Progenitor cell of endocrine pancreas (in vitro differentiated cells): ENCODE data around the gene KCNK4. TPM values are rescaled to one million over a fixed set of nuclear protein-coding genes. Genes with fewer than 3 reads are reported as not detected.

Experiments
- DNase-seq: peaks from one replicate; pipeline ENCODE4 v3.0.0; 2021; ENCODE audit warnings: low spot score; ENCODE audit not compliant: unreplicated experiment
- H3K27ac Mint-ChIP-seq: 2 replicates; pipeline ENCODE4 v1.8.0; 2021; ENCODE audit warnings: mild to moderate bottlenecking, moderate library complexity, mixed read lengths
- H3K27me3 Mint-ChIP-seq: 2 replicates; pipeline ENCODE4 v1.8.0; 2021; ENCODE audit warnings: mixed read lengths
- H3K36me3 Mint-ChIP-seq: 2 replicates; pipeline ENCODE4 v1.8.0; 2022; ENCODE audit warnings: mixed read lengths; ENCODE audit not compliant: insufficient read depth
- H3K4me1 Mint-ChIP-seq: 2 replicates; pipeline ENCODE4 v1.8.0; 2021; ENCODE audit warnings: low read depth, mixed read lengths
- H3K4me3 Mint-ChIP-seq: 2 replicates; pipeline ENCODE4 v1.8.0; 2021; ENCODE audit warnings: low read depth, mild to moderate bottlenecking, moderate library complexity, mixed read lengths
- H3K9me3 Mint-ChIP-seq: 2 replicates; pipeline ENCODE4 v1.8.0; 2021; ENCODE audit warnings: low read depth, mixed read lengths
- CTCF ChIP-seq: fragments of 200-600 bp; sonication (generic); IDR thresholded peaks from one replicate; pipeline ENCODE4 v1.5.0; 2021; ENCODE audit warnings: antibody characterized with exemption, mild to moderate bottlenecking; ENCODE audit not compliant: unreplicated experiment
- total RNA-seq: library from RNA; stranded (reverse); gene quantifications from 2 replicates; pipeline ENCODE4 v1.2.1, GENCODE V29; 2021

Gene KCNK4
- total RNA-seq, 1 donor from 2014 or later, result 0.62 TPM

DNA sequence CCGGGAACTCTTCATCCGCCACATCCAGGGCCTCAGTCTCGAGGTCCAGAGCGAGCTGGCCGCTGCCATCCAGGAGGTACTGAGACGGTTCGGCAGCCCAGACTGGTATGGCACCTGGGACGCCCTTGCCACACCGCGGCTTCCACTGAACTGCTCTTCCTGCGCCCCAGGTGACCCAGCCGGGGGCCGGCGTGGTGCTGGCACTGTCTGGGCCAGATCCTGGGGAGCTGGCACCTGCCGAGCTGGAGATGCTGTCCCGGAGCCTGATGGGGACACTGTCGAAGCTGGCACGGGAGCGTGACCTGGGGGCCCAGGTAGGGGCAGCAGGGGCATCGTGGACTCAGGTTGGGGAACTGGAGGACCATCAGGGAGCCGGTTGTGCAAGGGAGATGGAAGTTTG is 50.3 kb downstream of the KCNK4 start:
- no peaks in the 10 kb centered on the region for H3K4me1 Mint-ChIP-seq
- no peak for TF ChIP-seq CTCF
- peaks cover 31% of the 10 kb centered on the region for H3K27me3 Mint-ChIP-seq
- no peak overlapping the region for H3K4me3 Mint-ChIP-seq
- H3K36me3 Mint-ChIP-seq, result no peaks in the 10 kb centered on the region
- no peak for DNase-seq
- no peak overlapping the region for H3K27ac Mint-ChIP-seq
- H3K9me3 Mint-ChIP-seq, result no peaks in the 10 kb centered on the region

GRCh38 chr11:64341851-64342791 is 51.0 kb downstream of the KCNK4 start:
- Mint-ChIP-seq H3K9me3 (no peaks in the 10 kb centered on the region), H3K36me3 (no peaks in the 10 kb centered on the region), H3K4me1 (no peaks in the 10 kb centered on the region), H3K4me3 (no peak overlapping the region), H3K27me3 (peaks cover 31% of the 10 kb centered on the region), H3K27ac (no peak overlapping the region)
- DNase-seq, result peak; percentile 68
- peak; percentile 49 for TF ChIP-seq CTCF

- Mint-ChIP-seq H3K4me1 (no peaks in the 10 kb centered on the region), H3K27me3 (peaks cover 30% of the 10 kb centered on the region), H3K27ac (no peak overlapping the region), H3K4me3 (no peak overlapping the region), H3K36me3 (no peaks in the 10 kb centered on the region), H3K9me3 (no peaks in the 10 kb centered on the region)
- no peak for TF ChIP-seq CTCF
- no peak for DNase-seq
Observed at GRCh38 chr11:64342869-64343745, 52.0 kb downstream of the KCNK4 start.

- H3K36me3 Mint-ChIP-seq, result no peaks in the 10 kb centered on the region
- no peaks in the 10 kb centered on the region for H3K9me3 Mint-ChIP-seq
- peak; percentile 32 for TF ChIP-seq CTCF
- no peak for DNase-seq
- no peak overlapping the region for H3K4me3 Mint-ChIP-seq
- no peaks in the 10 kb centered on the region for H3K4me1 Mint-ChIP-seq
- H3K27ac Mint-ChIP-seq, result no peak overlapping the region
- H3K27me3 Mint-ChIP-seq, result peaks cover 26% of the 10 kb centered on the region
Observed at GRCh38 chr11:64343767-64344559, 52.9 kb downstream of the KCNK4 start.
